NB4 (cell line): ENCODE data around the gene LRMDA.

Experiments used
- CTCF ChIP-seq: IDR thresholded peaks from one replicate; pipeline ENCODE4 v1.5.1; 2012; ENCODE audit warnings: low read depth, low read length
- POLR2A ChIP-seq: IDR thresholded peaks from 2 replicates; pipeline ENCODE4 v1.6.1; 2011; ENCODE audit warnings: mild to moderate bottlenecking; ENCODE audit not compliant: insufficient read length; ENCODE audit errors: extremely low read depth

GRCh38 chr10:75512203-75512933 lies 80.9 kb downstream of the LRMDA start:
- TF ChIP-seq CTCF (no peak), POLR2A (no peak)
